IPS-NIHi11 (cell line): ENCODE results near the gene MYO5A.
"Not testable (repeated sequence)": the region's sequence is repeated elsewhere in the genome, so short reads cannot be mapped to it uniquely, and the experiment has no call there.

Source experiments
- DNase-seq: peaks from one replicate; pipeline ENCODE4 v3.0.0; 2012; ENCODE audit warnings: mixed read lengths, low spot score

MYO5A gene

DNA sequence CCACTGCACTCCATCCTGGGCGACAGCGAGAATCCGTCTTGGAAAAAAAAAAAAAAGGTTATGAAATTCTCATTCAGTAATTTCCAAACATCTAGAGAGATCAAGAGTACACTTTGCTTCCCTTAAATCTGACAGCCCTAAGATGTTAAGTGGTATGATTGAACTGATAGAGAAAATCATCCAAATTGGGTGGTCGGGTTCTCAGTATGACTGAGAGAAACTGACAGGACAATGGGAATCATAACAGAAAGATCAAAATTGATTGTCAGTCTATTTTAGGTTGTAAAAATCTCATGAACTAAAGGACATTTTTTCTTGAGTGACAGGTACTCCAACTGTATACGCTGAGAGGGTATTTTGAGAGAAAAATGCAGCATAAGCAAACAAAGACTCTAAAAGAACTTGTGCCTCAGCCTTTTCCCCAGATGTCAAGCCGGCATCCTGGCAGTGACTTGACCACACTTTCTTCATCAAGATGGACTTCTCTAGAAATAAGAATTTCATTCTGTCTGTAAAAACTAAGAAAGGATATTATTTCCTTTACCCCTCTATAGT, 65.8 kb downstream of the MYO5A start:
- DNase-seq = no peak

GRCh38 chr15:52459701-52460100, 69.0 kb downstream of the MYO5A start:
- DNase-seq = not testable (repeated sequence)

DNA sequence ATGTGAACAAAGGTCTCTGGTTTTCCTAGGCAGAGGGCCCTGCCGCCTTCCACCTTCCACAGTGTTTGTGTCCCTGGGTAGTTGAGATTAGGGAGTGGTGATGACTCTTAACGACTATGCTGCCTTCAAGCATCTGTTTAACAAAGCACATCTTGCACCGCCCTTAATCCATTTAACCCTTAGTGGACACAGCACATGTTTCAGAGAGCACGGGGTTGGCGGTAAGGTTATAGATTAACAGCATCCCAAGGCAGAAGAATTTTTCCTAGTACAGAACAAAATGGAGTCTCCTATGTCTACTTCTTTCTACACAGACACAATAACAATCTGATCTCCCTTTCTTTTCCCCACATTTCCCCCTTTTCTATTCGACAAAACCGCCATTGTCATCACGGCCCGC, 69.4 kb downstream of the MYO5A start:
- not testable (repeated sequence) for DNase-seq

GRCh38 chr15:52448011-52448890, 80.4 kb downstream of the MYO5A start:
- no peak for DNase-seq

- no peak for DNase-seq
These were observed 82.7 kb downstream of the MYO5A start for GRCh38 chr15:52445954-52446353.

GRCh38 chr15:52445553-52445952, 83.1 kb downstream of the MYO5A start:
- no peak for DNase-seq

DNA sequence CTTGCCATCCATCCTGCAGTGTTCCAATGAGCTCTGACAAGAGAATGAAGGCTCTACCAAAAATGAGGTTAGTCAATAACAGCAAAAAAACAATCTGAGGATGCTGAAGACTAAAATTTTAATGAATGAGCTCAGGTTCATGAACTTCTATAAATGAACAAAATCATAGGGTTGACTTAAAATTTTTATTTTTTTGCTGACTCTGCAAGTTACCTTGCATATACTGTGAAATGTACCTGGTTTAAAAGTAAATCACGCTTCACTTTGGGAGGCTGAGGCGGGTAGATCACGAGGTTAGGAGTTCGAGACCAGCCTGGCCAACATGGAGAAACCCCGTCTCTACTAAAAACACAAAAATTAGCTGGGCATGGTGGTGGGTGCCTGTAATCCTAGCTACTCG, 85.5 kb downstream of the MYO5A start:
- not testable (repeated sequence) for DNase-seq

DNA sequence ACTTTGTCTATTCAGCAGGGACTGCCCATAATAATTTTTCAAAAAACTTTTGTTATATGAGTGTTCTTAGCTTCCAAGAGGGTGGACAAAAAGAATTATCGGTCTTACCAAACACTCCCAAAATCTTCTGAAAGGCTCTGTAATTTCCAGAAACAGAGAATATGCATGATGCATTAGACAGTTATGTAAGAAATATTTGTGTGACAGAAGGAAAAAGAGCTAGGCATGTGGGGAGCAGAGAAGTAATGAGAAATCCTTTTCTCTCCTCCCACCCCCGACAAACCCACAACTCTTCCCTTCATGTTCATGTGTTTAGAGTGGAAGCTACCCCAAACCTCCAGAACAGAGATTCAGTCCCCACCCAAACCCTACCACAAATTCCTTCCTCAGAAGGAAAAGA, 86.8 kb downstream of the MYO5A start:
- DNase-seq = no peak

DNA sequence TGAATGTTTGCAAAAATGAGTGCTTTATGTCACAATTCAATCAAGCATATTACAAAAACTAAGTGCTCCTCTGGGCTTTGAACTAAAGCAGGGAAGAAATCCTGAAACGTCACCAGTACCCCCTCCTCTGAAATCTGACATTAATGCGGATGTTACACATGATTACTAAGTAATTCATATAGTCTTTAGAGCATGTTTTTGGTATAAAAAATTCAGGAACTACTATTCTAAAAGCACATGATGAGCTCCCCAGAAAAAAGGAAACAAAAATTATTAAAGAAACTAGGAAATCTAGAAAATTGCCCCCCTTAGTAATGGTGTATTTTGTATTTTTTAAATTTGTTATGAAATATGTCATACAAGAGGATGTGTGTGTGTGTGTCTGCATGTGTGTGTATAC, 87.7 kb downstream of the MYO5A start:
- no peak for DNase-seq

GRCh38 chr15:52440414-52440813, 88.3 kb downstream of the MYO5A start:
- DNase-seq = no peak

GRCh38 chr15:52439470-52439869, 89.2 kb downstream of the MYO5A start:
- DNase-seq = no peak

GRCh38 chr15:52439042-52439441, 89.6 kb downstream of the MYO5A start:
- DNase-seq = not testable (repeated sequence)

DNA sequence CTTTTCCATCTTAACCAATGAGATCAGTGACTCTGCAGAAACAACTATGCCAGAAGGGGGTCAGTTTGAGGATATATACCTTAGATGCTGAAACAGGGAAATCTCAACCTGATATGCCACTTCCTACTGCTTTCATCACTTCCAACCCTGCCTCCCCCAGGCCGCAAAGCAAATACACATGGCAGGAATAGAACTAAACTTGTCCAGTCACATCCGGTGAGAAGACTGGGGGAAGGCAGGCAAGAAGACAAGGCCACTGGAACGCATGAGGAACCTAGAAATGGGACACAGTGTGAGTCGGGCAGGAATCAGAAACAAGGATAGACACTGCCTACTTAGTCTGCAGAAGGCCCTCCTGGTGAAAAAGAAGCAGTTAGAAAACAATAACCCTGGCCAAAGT, 90.6 kb downstream of the MYO5A start:
- DNase-seq = no peak

GRCh38 chr15:52437646-52438045, 91.0 kb downstream of the MYO5A start:
- DNase-seq = no peak

DNA sequence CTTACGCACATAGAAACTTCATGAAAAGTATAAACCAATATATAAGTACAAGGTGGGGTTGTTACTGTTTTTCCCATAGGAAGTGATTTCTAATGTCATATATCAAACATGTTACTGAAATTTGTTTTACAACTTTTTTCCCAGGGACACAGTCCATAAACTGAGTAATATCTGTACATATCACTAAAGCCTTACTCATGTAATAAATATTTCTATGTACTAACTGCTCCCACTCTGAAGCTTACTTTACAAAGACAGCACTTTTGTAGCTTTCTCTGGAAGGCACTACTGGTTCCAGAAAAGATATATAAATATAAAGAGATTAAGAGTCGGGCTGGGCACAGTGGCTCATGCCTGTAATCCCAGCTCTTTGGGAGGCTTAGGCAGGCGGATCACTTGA, 91.7 kb downstream of the MYO5A start:
- DNase-seq = no peak

DNA sequence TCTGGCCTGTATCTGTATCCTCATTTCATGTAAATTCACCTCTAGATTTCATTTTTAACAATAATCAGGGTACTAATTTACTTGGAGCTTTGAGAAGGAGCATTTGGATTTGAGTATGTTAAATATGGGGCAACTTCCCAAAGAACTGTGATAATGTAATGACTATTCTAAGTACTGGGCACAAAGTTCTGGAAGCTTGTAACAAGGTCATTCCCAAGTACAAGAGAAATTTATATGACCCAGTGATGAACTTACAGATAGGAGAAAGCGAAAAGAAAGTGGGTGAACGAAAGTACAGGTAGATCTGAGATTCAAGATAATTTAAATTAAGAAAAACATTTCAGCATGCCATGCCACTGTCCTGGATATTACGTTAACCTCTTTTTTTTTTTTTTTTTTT, 93.8 kb downstream of the MYO5A start:
- DNase-seq = no peak

DNA sequence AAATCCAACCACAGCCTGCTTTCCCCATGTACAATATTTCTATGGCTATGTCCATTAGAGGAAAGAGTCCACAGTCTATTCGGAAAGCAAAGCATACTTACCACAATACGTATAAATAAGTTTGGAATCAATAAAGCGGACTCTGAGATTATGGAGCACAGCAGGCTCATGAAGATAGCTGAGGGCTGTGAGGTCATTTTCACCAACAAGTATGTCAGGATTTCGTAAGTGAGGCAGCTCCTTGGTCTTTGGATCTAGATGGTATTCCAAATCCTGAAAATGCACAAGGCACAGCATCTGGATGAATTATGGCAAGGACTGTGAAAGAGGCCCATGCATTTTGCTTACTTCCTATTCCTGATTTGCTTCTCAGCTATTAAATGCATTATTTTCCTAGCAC, 100.4 kb downstream of the MYO5A start:
- no peak for DNase-seq

DNA sequence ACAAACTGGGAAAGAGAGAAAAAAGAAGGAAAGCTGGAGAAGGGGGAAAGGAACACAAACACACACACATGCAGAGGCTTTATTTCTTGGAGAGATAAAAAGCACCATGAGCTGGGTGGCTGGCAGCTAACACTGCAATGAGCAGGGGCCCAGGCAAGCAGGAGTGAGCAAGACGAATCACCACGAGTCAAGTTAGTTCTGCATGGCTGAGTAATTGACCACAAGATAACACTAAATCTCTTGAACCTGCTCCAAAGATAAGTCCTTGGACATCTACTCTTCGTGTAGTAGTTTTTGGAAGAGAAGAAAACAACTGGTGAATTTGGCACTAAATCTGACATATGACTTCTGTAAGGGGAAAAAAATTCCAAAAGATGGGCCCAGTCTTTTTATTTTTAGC, 100.9 kb downstream of the MYO5A start:
- peak; percentile 15 for DNase-seq

DNA sequence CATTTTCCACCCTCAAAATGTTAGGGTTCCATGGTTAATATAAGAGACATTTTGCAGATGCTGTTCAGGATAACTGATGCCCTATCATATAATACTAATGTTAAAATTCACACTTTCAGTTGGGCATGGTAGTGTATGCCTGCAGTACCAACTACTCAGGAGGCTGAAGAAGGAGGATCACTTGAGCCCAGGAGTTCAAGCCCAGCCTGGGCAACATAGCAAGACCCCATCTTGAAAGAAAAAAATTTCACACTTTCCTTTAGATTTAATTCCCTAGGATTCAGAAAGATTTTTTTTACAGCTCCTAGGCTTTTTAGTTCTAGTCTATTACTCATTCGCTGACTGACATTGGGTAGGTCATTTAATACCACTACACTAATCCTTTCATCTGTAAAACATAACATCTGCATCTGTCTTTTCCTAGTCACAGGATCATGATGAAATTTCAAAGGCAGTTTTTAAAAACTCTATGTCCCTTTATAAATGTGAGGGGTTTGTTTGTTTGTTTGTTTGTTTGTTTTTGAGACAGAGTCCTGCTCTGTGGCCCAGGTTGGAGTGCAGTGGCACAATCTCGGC, 103.7 kb downstream of the MYO5A start:
- DNase-seq = no peak

DNA sequence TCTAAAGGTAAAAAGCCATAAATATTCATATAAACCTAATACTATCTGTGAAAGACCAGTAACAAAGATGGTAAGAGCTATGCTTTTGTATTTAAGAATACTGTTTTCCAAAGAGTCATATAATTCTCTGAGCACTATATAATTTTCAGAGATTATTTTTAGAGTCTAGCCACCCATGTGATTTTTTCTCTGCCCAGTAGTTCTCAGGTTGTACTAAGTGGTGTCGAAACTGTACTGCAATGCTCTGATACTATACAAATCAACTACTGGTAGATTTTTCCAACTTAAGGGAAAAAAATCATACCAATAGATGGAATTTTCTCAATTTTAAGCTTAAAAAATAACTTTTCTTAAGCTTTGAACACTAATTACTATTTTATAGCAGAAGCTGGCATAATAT, 104.8 kb downstream of the MYO5A start:
- DNase-seq = no peak

DNA sequence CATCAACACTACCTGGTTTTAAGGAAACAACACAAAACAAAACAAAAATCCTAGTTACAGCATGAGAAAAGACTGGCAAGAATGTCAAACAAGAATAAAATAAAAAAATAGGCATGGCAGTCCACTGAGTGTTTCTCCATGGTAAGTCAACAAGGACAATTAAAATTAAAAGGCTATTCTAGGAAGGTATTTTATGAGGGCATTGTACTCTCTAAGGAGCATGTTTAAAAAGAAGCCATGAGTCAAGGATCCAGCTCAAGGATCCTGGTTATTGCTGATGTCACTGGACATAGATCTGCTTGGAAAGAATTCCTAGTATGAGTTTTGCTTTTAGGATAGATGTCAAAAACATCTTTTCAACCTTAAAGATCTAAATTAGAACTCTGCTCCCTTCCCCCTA, 106.7 kb downstream of the MYO5A start:
- no peak for DNase-seq

DNA sequence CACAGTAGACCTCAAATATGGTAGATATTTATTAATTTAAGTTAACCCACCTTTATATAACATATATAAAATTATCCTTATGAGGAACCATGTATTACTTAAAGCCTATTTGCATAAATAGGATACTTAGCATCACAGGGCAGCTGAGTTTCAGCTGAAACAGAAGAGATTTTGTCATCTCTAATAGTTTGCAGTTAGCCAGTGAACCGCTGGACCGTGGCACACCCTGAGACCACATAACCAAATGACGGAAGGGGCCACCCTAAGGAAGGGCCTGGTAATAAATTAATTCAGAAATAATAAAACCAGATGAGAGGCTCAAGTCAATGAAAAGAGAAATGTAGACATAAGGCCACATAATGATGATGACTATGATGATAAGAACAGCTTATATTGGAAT, 107.7 kb downstream of the MYO5A start:
- no peak for DNase-seq

- DNase-seq = no peak
These were observed 109.2 kb downstream of the MYO5A start for GRCh38 chr15:52419494-52419893.

DNA sequence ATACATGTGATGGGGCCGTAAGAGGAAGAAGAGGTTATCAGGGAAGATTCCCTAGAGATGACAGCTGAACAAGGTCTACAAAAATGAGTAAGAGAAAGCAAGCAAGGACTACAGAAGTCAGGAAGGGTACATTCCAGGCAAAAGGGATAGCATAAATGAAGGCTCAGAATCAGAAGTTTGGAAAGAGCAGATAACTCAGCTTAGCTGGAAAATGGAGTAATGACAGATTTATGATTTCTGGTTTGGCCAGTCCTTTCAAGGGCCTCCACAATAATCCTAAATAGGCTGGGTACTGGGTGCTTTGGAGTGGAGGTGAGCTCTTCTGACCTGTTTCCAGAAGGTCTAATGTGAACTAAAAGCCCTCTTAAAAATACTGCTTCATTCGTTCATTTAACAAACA, 110.7 kb downstream of the MYO5A start:
- no peak for DNase-seq
